HepG2 (cell line): ENCODE results near the gene RPL37. TPM values are rescaled to one million over a fixed set of nuclear protein-coding genes. Genes with fewer than 3 reads are reported as not detected.

Source experiments
- ATAC-seq: fragments of 200-7000 bp; cut with Tn5 transposase; 3 replicates; pipeline ENCODE4 v1.9.1; 2020; ENCODE audit warnings: mild to moderate bottlenecking, moderate library complexity
- BruUV-seq: library from RNA; stranded (reverse); fragments of 400-500 nt; replicated peaks from 2 replicates; lab custom pipeline; 2021; lab: Mats Ljungman, UMichigan
- CTCF ChIA-PET: fragments of 300-600 bp; formaldehyde crosslinking; extraction: SDS; loops from one replicate; lab custom pipeline; 2021; ENCODE audit warnings: low total read pairs, inconsistent platforms, low intra/inter-chr PET ratio; lab: Yijun Ruan, JAX
- POLR2A ChIA-PET: fragments of 350-600 bp; sonication (Branson Sonifier 250); formaldehyde crosslinking; loops from one replicate; lab custom pipeline; 2020; ENCODE audit warnings: antibody characterized with exemption, inconsistent platforms; lab: Yijun Ruan, JAX
- DNase-seq: peaks from one replicate; pipeline ENCODE4 v3.0.0-alpha.2; 2015; ENCODE audit warnings: low spot score
- FAIRE-seq: peaks from 3 replicates; lab custom pipeline; 2011; peaks lifted over from hg19 to GRCh38; lab: Jason Lieb, UNC
- H2AFZ ChIP-seq: one replicate; pipeline ENCODE4 v1.6.1; 2011; ENCODE audit warnings: low read length, inconsistent platforms
- H3K27ac ChIP-seq: fragments of 300-600 bp; 3 replicates; pipeline ENCODE4 v1.8.0; 2011; ENCODE audit warnings: mixed run types, mild to moderate bottlenecking, mixed read lengths, low read length, inconsistent platforms; ENCODE audit not compliant: insufficient read depth; ENCODE audit errors: extremely low read length
- H3K27me3 ChIP-seq, 2 experiments: fragments of 200-600 bp in 1 of 2; 2 replicates in 1 of 2; 3 replicates in 1 of 2; pipeline versions ENCODE4 v1.6.0 to v1.8.0; 2011; ENCODE audit warnings: low read length in 2 of 2, mild to moderate bottlenecking in 2 of 2, moderate library complexity in 2 of 2, inconsistent platforms in 1 of 2; ENCODE audit not compliant: insufficient read depth in 2 of 2, control insufficient read depth in 1 of 2
- H3K36me3 ChIP-seq, 2 experiments: fragments of 200-600 bp in 1 of 2; replicated peaks in 1 of 2; 2 replicates in 1 of 2; 3 replicates in 1 of 2; pipeline versions ENCODE4 v1.5.1 to v1.8.0; 2011; ENCODE audit warnings: low read length in 2 of 2, inconsistent platforms in 1 of 2; ENCODE audit not compliant: insufficient read depth in 2 of 2, control insufficient read depth in 1 of 2
- H3K4me1 ChIP-seq: 2 replicates; pipeline ENCODE4 v1.5.1; 2012; ENCODE audit warnings: low read length, inconsistent platforms; ENCODE audit not compliant: insufficient read depth
- H3K4me2 ChIP-seq: 2 replicates; pipeline ENCODE4 v1.6.0; 2011; ENCODE audit warnings: low read depth, low read length, inconsistent platforms
- H3K4me3 ChIP-seq, 3 experiments: fragments of 200-600 bp in 1 of 3; sonication (generic), shearing (Covaris generic) in 1 of 3; replicated peaks in 1 of 3; 2 replicates each; pipeline ENCODE4 v1.5.1; 2011 to 2016; ENCODE audit warnings: low read length in 3 of 3, inconsistent platforms in 2 of 3, low read depth in 2 of 3, mild to moderate bottlenecking in 2 of 3, control low read depth in 1 of 3, mixed read lengths in 1 of 3; ENCODE audit not compliant: insufficient read depth in 1 of 3
- H3K79me2 ChIP-seq: one replicate; pipeline ENCODE4 v1.6.1; 2011; ENCODE audit warnings: low read length, inconsistent platforms; ENCODE audit not compliant: insufficient read depth
- H3K9ac ChIP-seq: 2 replicates; pipeline ENCODE4 v1.6.0; 2011; ENCODE audit warnings: mild to moderate bottlenecking, low read depth, low read length, inconsistent platforms; ENCODE audit not compliant: insufficient read depth
- H3K9me3 ChIP-seq: 2 replicates; pipeline ENCODE4 v1.5.1; 2012; ENCODE audit warnings: mild to moderate bottlenecking, low read length
- H4K20me1 ChIP-seq: 2 replicates; pipeline ENCODE4 v1.6.0; 2011; ENCODE audit warnings: inconsistent platforms, mild to moderate bottlenecking, low read length, moderate library complexity; ENCODE audit not compliant: insufficient read depth
- HNRNPLL ChIP-seq: fragments of 200-400 bp; formaldehyde crosslinking; IDR thresholded peaks from 2 replicates; pipeline ENCODE4 v1.6.1; 2017; ENCODE audit warnings: mild to moderate bottlenecking, low read depth, low read length; ENCODE audit not compliant: poor library complexity, severe bottlenecking
- MAFF ChIP-seq: IDR thresholded peaks from 2 replicates; pipeline ENCODE4 v1.6.1; 2011; ENCODE audit warnings: low read depth, low read length, improper control_type of control experiment
- MYNN ChIP-seq: sonication (generic); formaldehyde crosslinking; IDR thresholded peaks from 2 replicates; pipeline ENCODE4 v1.4.0; 2020; ENCODE audit warnings: mild to moderate bottlenecking, low read depth, missing genetic modification reagents
- POLR2G ChIP-seq: fragments of 200-400 bp; formaldehyde crosslinking; IDR thresholded peaks from 2 replicates; pipeline ENCODE4 v1.6.1; 2018; ENCODE audit warnings: mild to moderate bottlenecking, low read depth, low read length, moderate library complexity
- SALL1 ChIP-seq: sonication (generic); formaldehyde crosslinking; IDR thresholded peaks from 2 replicates; pipeline ENCODE4 v1.8.0; 2022; ENCODE audit warnings: mild to moderate bottlenecking, missing genetic modification reagents
- STAT5B ChIP-seq: sonication (generic); formaldehyde crosslinking; IDR thresholded peaks from 2 replicates; pipeline ENCODE4 v1.4.0; 2020; ENCODE audit warnings: missing genetic modification reagents
- ZFP36L1 ChIP-seq: sonication (generic); formaldehyde crosslinking; IDR thresholded peaks from 2 replicates; pipeline ENCODE4 v1.8.0; 2022; ENCODE audit warnings: mild to moderate bottlenecking, missing genetic modification reagents, moderate library complexity
- ZNF230 ChIP-seq: sonication (generic); formaldehyde crosslinking; IDR thresholded peaks from 2 replicates; pipeline ENCODE4 v1.4.0; 2020; ENCODE audit warnings: mild to moderate bottlenecking, missing genetic modification reagents
- ZNF772 ChIP-seq: sonication (generic); formaldehyde crosslinking; IDR thresholded peaks from 2 replicates; pipeline ENCODE4 v1.5.0; 2020; ENCODE audit warnings: mild to moderate bottlenecking, missing genetic modification reagents
- WGBS: methylation state at CpG from one replicate; pipeline ENCODE4 v1.1.6; 2017; ENCODE audit warnings: low lambda C conversion rate; 5-methylcytosine and 5-hydroxymethylcytosine counted together
- in situ Hi-C: cut with HindIII; loops from 2 replicates; pipeline ENCODE4 v1.10.0; 2017; ENCODE audit warnings: low pct_unique_long_range_greater_than_20kb; ENCODE audit not compliant: extremely low pct_ligation_motif_present
- intact Hi-C: fragments of 100-400 bp; cut with micrococcal nuclease; formaldehyde crosslinking; loops from one replicate; pipeline ENCODE4 v1.10.0; 2022; ENCODE audit not compliant: unreplicated experiment
- polyA plus RNA-seq, 8 experiments: library from polyadenylated mRNA; depleted of rRNA in 3 of 8; stranded (reverse) in 7 of 8; unstranded in 1 of 8; fragments of >200 nt; fragmentation: Illumina TruSeq in 4 of 8; extraction: Trizol in 4 of 8; gene quantifications; 2 replicates each; pipeline versions ENCODE4 v1.2.1 to v1.2.3, GENCODE V29; 2011 to 2016; ENCODE audit warnings: low read depth in 4 of 8, missing spikeins in 1 of 8, mixed read lengths in 1 of 8; ENCODE audit not compliant: insufficient read depth in 1 of 8
- total RNA-seq, 5 experiments: library from RNA; depleted of rRNA; stranded (reverse); fragments of >200 nt; fragmentation: Illumina TruSeq; extraction: Trizol; gene quantifications; 2 replicates each; pipeline ENCODE4 v1.2.3, GENCODE V29; 2016; ENCODE audit warnings: low read depth in 1 of 5
- TF ChIP-seq, protein P1 (sequence below): sonication (generic); formaldehyde crosslinking; IDR thresholded peaks from 2 replicates; pipeline ENCODE4 v1.8.1; 2022; ENCODE audit warnings: low read depth, mild to moderate bottlenecking, missing genetic modification reagents
- TF ChIP-seq, protein P2 (sequence below): fragments of 450-650 bp; IDR thresholded peaks from 2 replicates; pipeline ENCODE4 v1.6.1; 2017
- TF ChIP-seq, protein P3 (sequence below): sonication (generic); formaldehyde crosslinking; IDR thresholded peaks from 2 replicates; pipeline ENCODE4 v1.8.0; 2022; ENCODE audit warnings: missing genetic modification reagents, mild to moderate bottlenecking, inconsistent platforms, borderline replicate concordance
- TF ChIP-seq, protein P4 (sequence below): sonication (generic); formaldehyde crosslinking; IDR thresholded peaks from 2 replicates; pipeline ENCODE4 v1.5.1; 2020; ENCODE audit warnings: mild to moderate bottlenecking, missing genetic modification reagents, moderate library complexity

Gene RPL37
- total and polyA plus RNA-seq, 2 of the 13 experiments (the other 11 are each of a cell fraction or from before 2014, with no cell fraction given) = 1,981 to 3,367 TPM

DNA sequence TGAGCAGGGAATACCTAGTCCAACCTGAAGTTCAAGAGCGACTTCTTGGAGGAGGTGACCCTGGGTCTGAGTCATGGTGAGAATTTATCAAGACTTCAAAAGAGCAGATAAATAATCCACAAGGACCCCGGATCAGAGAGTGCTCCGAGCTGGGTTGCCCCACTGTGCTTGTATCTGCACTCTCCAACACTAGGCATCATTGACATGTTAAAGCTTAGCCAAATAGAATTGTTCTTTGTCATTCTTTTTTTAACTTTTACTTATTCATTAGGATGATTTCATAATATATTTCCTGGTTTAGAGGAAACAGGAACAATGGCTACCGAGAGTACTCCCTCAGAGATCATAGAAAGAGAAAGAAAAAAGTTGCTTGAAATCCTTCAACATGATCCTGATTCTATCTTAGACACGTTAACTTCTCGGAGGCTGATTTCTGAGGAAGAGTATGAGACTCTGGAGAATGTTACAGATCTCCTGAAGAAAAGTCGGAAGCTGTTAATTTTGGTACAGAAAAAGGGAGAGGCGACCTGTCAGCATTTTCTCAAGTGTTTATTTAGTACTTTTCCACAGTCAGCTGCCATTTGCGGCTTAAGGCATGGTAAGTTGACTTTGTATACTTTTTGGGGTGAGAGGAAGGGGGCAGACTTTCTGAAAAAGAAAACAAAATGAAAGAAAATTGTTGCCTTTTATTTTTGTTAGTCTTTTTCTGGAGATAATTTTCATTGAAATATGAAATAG, 6.2 kb upstream of the RPL37 start, which contains the start of gene CARD6:
CARD6 (plus strand) TSS at position 300 of the 738 bp plus-strand sequence; CDS start at position 316, 16 bp downstream.
- intact Hi-C loops = no loop called here
- CTCF ChIA-PET = no interaction called here
- FAIRE-seq = no peak
- TF ChIP-seq POLR2G = peak; percentile 58
- TF ChIP-seq ZNF772 = no peak
- TF ChIP-seq ZFP36L1 = peak; percentile 25; the same call in 1 of the 2 replicates
- TF ChIP-seq, protein P1, sequence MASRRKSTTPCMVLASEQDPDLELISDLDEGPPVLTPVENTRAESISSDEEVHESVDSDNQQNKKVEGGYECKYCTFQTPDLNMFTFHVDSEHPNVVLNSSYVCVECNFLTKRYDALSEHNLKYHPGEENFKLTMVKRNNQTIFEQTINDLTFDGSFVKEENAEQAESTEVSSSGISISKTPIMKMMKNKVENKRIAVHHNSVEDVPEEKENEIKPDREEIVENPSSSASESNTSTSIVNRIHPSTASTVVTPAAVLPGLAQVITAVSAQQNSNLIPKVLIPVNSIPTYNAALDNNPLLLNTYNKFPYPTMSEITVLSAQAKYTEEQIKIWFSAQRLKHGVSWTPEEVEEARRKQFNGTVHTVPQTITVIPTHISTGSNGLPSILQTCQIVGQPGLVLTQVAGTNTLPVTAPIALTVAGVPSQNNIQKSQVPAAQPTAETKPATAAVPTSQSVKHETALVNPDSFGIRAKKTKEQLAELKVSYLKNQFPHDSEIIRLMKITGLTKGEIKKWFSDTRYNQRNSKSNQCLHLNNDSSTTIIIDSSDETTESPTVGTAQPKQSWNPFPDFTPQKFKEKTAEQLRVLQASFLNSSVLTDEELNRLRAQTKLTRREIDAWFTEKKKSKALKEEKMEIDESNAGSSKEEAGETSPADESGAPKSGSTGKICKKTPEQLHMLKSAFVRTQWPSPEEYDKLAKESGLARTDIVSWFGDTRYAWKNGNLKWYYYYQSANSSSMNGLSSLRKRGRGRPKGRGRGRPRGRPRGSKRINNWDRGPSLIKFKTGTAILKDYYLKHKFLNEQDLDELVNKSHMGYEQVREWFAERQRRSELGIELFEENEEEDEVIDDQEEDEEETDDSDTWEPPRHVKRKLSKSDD (CRISPR knock-in tag) = no peak
- TF ChIP-seq, protein P2, sequence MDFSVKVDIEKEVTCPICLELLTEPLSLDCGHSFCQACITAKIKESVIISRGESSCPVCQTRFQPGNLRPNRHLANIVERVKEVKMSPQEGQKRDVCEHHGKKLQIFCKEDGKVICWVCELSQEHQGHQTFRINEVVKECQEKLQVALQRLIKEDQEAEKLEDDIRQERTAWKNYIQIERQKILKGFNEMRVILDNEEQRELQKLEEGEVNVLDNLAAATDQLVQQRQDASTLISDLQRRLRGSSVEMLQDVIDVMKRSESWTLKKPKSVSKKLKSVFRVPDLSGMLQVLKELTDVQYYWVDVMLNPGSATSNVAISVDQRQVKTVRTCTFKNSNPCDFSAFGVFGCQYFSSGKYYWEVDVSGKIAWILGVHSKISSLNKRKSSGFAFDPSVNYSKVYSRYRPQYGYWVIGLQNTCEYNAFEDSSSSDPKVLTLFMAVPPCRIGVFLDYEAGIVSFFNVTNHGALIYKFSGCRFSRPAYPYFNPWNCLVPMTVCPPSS = no peak
- no peak for TF ChIP-seq SALL1 (CRISPR knock-in tag)
- TF ChIP-seq MYNN = no peak
- TF ChIP-seq MAFF = peak; percentile 75
- TF ChIP-seq, protein P3, sequence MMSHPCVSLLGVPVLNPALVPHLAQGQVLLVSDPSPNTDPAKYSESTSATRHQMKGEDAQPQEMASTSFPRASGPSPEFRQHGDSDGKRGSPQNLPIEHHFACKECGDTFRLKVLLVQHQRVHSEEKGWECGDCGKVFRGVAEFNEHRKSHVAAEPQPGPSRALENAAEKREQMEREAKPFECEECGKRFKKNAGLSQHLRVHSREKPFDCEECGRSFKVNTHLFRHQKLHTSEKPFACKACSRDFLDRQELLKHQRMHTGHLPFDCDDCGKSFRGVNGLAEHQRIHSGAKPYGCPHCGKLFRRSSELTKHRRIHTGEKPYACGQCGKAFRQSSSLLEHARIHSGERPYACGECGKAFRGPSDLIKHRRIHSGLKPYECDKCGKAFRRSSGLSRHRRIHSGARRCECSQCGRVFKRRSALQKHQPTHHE (CRISPR knock-in tag) = no peak
- TF ChIP-seq, protein P4, sequence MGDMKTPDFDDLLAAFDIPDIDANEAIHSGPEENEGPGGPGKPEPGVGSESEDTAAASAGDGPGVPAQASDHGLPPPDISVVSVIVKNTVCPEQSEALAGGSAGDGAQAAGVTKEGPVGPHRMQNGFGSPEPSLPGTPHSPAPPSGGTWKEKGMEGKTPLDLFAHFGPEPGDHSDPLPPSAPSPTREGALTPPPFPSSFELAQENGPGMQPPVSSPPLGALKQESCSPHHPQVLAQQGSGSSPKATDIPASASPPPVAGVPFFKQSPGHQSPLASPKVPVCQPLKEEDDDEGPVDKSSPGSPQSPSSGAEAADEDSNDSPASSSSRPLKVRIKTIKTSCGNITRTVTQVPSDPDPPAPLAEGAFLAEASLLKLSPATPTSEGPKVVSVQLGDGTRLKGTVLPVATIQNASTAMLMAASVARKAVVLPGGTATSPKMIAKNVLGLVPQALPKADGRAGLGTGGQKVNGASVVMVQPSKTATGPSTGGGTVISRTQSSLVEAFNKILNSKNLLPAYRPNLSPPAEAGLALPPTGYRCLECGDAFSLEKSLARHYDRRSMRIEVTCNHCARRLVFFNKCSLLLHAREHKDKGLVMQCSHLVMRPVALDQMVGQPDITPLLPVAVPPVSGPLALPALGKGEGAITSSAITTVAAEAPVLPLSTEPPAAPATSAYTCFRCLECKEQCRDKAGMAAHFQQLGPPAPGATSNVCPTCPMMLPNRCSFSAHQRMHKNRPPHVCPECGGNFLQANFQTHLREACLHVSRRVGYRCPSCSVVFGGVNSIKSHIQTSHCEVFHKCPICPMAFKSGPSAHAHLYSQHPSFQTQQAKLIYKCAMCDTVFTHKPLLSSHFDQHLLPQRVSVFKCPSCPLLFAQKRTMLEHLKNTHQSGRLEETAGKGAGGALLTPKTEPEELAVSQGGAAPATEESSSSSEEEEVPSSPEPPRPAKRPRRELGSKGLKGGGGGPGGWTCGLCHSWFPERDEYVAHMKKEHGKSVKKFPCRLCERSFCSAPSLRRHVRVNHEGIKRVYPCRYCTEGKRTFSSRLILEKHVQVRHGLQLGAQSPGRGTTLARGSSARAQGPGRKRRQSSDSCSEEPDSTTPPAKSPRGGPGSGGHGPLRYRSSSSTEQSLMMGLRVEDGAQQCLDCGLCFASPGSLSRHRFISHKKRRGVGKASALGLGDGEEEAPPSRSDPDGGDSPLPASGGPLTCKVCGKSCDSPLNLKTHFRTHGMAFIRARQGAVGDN (CRISPR knock-in tag) = no peak
- no peak for TF ChIP-seq ZNF230
- TF ChIP-seq STAT5B (CRISPR knock-in tag) = no peak
- TF ChIP-seq HNRNPLL = no peak

More for the DNA sequence above, 6.2 kb upstream of the RPL37 start, which contains the start of gene CARD6:
- BruUV-seq = TSS peak; percentile 68
- H3K4me2 ChIP-seq = peak within 1 kb of the TSS; percentile 72
- no peaks in the 10 kb centered on the region for H3K9me3 ChIP-seq
- ATAC-seq (peak; percentile 65), DNase-seq (no peak)
- no peaks in the 10 kb centered on the region for H3K27me3 ChIP-seq
- no peaks in the 10 kb centered on the region for H3K36me3 ChIP-seq
- peak within 1 kb of the TSS; percentile 52 to 61 (median 55); a peak in 5 of 6 replicates for H3K4me3 ChIP-seq
- H4K20me1 ChIP-seq = no peaks in the 10 kb centered on the region
- peak within 1 kb of the TSS; percentile 81 for H2AFZ ChIP-seq
- peaks cover 23% of the 10 kb centered on the region for H3K4me1 ChIP-seq
- 8% methylated on average over 9 of the region's 9 CpGs for WGBS
- no peak within 1 kb of the TSS for H3K27ac ChIP-seq
- no peaks in the 10 kb centered on the region for H3K79me2 ChIP-seq
- POLR2A ChIA-PET = no interaction called here
- peak within 1 kb of the TSS; percentile 64 for H3K9ac ChIP-seq
- in situ Hi-C loops = no loop called here
